Heart left ventricle (tissue), 13 donors: ENCODE results near the gene SAP30.

Source experiments
- CTCF ChIP-seq, 12 donors: fragments of 200-600 bp; sonication (generic) in 4 of 12; IDR thresholded peaks; one replicate each; pipeline versions ENCODE4 v1.5.0 to v1.8.0; 2018 to 2022; ENCODE audit warnings: antibody characterized with exemption in 12 of 12, mild to moderate bottlenecking in 5 of 12
- POLR2A ChIP-seq, 2 donors: fragments of 450-650 bp; IDR thresholded peaks; one replicate each; pipeline ENCODE4 v1.6.1; 2017; ENCODE audit warnings: antibody characterized with exemption in 2 of 2, mild to moderate bottlenecking in 2 of 2, moderate library complexity in 2 of 2
- donor health status: ischemic (EF 13 %, LVEDD 7.1; RV severe dilation, severe dysfunction).
- donor health status: DM: no; HTN: yes; CAD: no.
- donor health status: DM: no; HTN: no; CAD: no.
- donor health status: ischemic (EF 25% LVEDD 6.9; RV normal size, moderate dysfunction).
- donor health status: ischemic (EF 25% LVEDD 5.7; RV mildly dilated, moderate dysfunction).
- donor health status: ischemic (EF 35%, LVEDD 5.7; RV mildly dilated, moderate dysfunction).
- donor health status: nonischemic (EF 11% LVEDD 7.7; RV severe dilation, severe dysfunction).
- donor health status: DM: yes; HTN: yes; CAD: no.
- donor health status: PGD.
- donor health status: ischemic (EF 29% LVEDD 5.4; RV normal size, mild dysfunction).
- donor health status: nonischemic (EF 23%, LVEDD 6.1; RV moderate dilation, normal function).

DNA sequence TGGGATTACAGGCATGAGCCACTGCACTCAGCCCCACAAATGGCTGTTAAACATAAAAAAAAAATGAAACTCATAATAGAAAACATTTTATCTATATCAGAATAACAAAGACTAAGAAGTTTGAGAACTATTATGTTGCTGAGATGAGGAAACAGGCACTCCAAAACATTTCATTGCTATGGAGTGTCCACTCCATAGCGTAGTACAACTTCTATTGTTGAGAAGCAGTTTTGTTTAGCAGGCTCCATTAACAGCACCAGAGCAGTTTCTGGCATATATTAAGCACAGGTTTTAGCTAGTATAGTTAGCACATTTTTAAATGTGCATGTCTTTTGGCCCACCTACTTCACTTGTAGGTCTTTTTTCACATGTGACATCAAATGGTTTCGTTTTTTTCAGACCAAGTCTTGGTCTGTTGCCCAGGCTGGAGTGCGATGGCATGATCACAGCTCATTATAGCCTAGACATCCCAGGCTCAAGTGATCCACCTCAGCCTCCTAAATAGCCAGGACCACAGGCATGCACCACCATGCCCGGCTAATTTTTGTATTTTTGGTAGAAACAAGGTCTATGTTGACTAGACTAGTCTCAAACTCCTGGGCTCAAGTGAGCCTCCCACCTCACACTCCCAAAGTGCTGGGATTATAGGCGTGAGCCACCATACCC lies 42.4 kb upstream of the SAP30 start:
- no peak for TF ChIP-seq CTCF (IDR thresholded peaks at IDR 0.05)
- no peak for TF ChIP-seq POLR2A (IDR thresholded peaks at IDR 0.05)
